GM23338 (cell line): ENCODE data around the gene ARHGAP4.

Experiments used
- CREB1 ChIP-seq: fragments of 250-450 bp; sonication (Bioruptor Pico); IDR thresholded peaks from 2 replicates; pipeline ENCODE4 v1.5.0; 2020; ENCODE audit warnings: low read depth, mild to moderate bottlenecking, moderate library complexity
- CTCF ChIP-seq, 2 experiments: fragments of 200-600 bp in 1 of 2; sonication (generic) in 1 of 2; conservative IDR thresholded peaks; 2 replicates each; pipeline versions ENCODE4 v1.5.1 to v1.6.1; 2016 to 2017; ENCODE audit warnings: antibody characterized with exemption in 2 of 2, low read depth in 2 of 2, mild to moderate bottlenecking in 2 of 2, moderate library complexity in 1 of 2
- EZH2 ChIP-seq: fragments of 200-600 bp; sonication (generic); IDR thresholded peaks from one replicate; pipeline ENCODE4 v1.8.0; 2017; ENCODE audit warnings: antibody characterized with exemption, mild to moderate bottlenecking, low read depth; ENCODE audit not compliant: unreplicated experiment
- EZH2phosphoT487 ChIP-seq: fragments of 200-600 bp; sonication (generic); IDR thresholded peaks from one replicate; pipeline ENCODE4 v1.8.1; 2018; ENCODE audit warnings: antibody characterized with exemption; ENCODE audit not compliant: unreplicated experiment
- JUNB ChIP-seq: IDR thresholded peaks from one replicate; pipeline ENCODE4 v1.6.1; 2016; ENCODE audit warnings: antibody characterized with exemption; ENCODE audit not compliant: unreplicated experiment
- POLR2AphosphoS5 ChIP-seq: IDR thresholded peaks from 2 replicates; pipeline ENCODE4 v1.6.1; 2016; ENCODE audit warnings: antibody characterized with exemption, low read depth
- STAT1 ChIP-seq: IDR thresholded peaks from one replicate; pipeline ENCODE4 v1.6.1; 2016; ENCODE audit warnings: antibody characterized with exemption; ENCODE audit not compliant: unreplicated experiment
- TF ChIP-seq, protein P1 (sequence below): IDR thresholded peaks from one replicate; pipeline ENCODE4 v1.6.1; 2018; ENCODE audit warnings: antibody characterized with exemption; ENCODE audit not compliant: unreplicated experiment

DNA sequence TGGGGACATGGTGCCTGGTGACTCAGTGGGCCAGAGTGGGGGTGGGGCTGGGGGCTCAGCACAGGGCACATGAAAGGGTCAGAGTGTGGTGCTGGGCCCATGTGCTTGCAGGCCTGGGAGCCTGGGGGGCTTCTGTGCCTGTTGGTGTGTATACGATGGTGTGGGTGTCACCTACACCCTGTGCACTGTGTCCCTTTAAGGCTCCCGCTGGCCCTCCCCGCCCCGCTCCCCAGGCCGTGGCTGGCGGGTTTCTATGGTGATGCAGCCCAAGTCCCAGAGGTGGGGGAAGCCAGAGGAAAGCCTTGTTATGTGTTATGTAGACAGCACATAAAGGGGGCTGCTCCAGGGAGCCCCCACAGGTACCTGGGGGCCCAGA, 45.6 kb downstream of the ARHGAP4 start:
- TF ChIP-seq POLR2AphosphoS5 (no peak), CTCF (conservative IDR thresholded peaks at IDR 0.05; ENCODE audit: low read depth in 2 of 2) (no peak), STAT1 (no peak), CREB1 (CRISPR knock-in tag) (no peak), EZH2 (no peak), EZH2phosphoT487 (no peak), JUNB (no peak)
- TF ChIP-seq, protein P1, sequence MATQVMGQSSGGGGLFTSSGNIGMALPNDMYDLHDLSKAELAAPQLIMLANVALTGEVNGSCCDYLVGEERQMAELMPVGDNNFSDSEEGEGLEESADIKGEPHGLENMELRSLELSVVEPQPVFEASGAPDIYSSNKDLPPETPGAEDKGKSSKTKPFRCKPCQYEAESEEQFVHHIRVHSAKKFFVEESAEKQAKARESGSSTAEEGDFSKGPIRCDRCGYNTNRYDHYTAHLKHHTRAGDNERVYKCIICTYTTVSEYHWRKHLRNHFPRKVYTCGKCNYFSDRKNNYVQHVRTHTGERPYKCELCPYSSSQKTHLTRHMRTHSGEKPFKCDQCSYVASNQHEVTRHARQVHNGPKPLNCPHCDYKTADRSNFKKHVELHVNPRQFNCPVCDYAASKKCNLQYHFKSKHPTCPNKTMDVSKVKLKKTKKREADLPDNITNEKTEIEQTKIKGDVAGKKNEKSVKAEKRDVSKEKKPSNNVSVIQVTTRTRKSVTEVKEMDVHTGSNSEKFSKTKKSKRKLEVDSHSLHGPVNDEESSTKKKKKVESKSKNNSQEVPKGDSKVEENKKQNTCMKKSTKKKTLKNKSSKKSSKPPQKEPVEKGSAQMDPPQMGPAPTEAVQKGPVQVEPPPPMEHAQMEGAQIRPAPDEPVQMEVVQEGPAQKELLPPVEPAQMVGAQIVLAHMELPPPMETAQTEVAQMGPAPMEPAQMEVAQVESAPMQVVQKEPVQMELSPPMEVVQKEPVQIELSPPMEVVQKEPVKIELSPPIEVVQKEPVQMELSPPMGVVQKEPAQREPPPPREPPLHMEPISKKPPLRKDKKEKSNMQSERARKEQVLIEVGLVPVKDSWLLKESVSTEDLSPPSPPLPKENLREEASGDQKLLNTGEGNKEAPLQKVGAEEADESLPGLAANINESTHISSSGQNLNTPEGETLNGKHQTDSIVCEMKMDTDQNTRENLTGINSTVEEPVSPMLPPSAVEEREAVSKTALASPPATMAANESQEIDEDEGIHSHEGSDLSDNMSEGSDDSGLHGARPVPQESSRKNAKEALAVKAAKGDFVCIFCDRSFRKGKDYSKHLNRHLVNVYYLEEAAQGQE: no peak
